ENCODE measurements around the gene LPIN1. TPM values are rescaled to one million over a fixed set of nuclear protein-coding genes. Genes with fewer than 3 reads are reported as not detected.

Gene LPIN1
- total and polyA plus RNA-seq, 2 of the 8 experiments (the other 6 are each of a cell fraction or from before 2014, with no cell fraction given): 4.3 to 9.8 TPM

GRCh38 chr2:11778416-11778815 is 32.0 kb downstream of the LPIN1 start:
- WGBS, 2 experiments (ENCODE audit: extremely low coverage in 1 of 2, insufficient coverage in 1 of 2, insufficient read length in 1 of 2, insufficient replicate concordance in 2 of 2, low coverage in 1 of 2, low lambda C conversion rate in 2 of 2, missing lambda C conversion rate in 1 of 2): 96% methylated on average over 4 of the region's 4 CpGs; no CpG with 5 or more reads in 1 of the 2 experiments

More at GRCh38 chr2:11778416-11778815, 32.0 kb downstream of the LPIN1 start:
- Histone ChIP-seq H2BK20ac (ENCODE audit: low read length) (no peak overlapping the region), H3K56ac (replicated peaks; ENCODE audit: insufficient read length, low read depth, low read length) (no peak overlapping the region), H2AK5ac (ENCODE audit: low read depth, low read length) (peak overlapping the region; percentile 78; the same call in 1 of the 2 replicates), H3K4ac (replicated peaks; ENCODE audit: insufficient read length, low read depth, low read length) (no peak overlapping the region), H3K4me1 (replicated peaks in 1 of 4; ENCODE audit: control insufficient read depth in 3 of 4, insufficient read depth in 4 of 4, low read length in 3 of 4) (peaks cover 0 to 3% (median 1%) of the 10 kb centered on the region in 4 experiments; a peak in 3 of 7 replicates), H4K20me1 (replicated peaks in 1 of 2; ENCODE audit: control insufficient read depth in 1 of 2, insufficient read depth in 2 of 2, low read length in 2 of 2) (peaks cover 0 to 2% of the 10 kb centered on the region in 2 experiments), H3K9ac (replicated peaks in 1 of 4; ENCODE audit: extremely low read depth in 1 of 4, low read depth in 3 of 4, low read length in 3 of 4) (no peak overlapping the region), H4K91ac (replicated peaks; ENCODE audit: insufficient read length, low read length) (no peak overlapping the region), H3K4me2 (ENCODE audit: insufficient read depth in 1 of 2, low read depth in 2 of 2, low read length in 2 of 2) (0 out of 4 replicates have a peak overlapping the region, but pooled peaks of 1 of the 2 experiments have one; percentile 1), H2BK5ac (ENCODE audit: low read depth, low read length) (no peak overlapping the region), H3K79me2 (ENCODE audit: control insufficient read depth in 1 of 2, insufficient read depth in 2 of 2, low read length in 2 of 2) (no peaks in the 10 kb centered on the region), H4K5ac (ENCODE audit: insufficient read length, low read depth, low read length) (no peak overlapping the region), H4K8ac (ENCODE audit: extremely low read depth, insufficient read depth, low read length) (no peak overlapping the region), H3K23ac (ENCODE audit: insufficient read length) (no peak overlapping the region), H3K79me1 (ENCODE audit: low read depth, low read length) (no peaks in the 10 kb centered on the region), H3K9me3 (ENCODE audit: insufficient read depth in 2 of 2, low read depth in 1 of 2, low read length in 1 of 2) (no peaks in the 10 kb centered on the region), H2AFZ (ENCODE audit: low read length) (no peak overlapping the region), H2BK12ac (ENCODE audit: low read depth, low read length) (no peak overlapping the region), H3K36me3 (ENCODE audit: control insufficient read depth in 2 of 4, insufficient read depth in 4 of 4, low read length in 3 of 4) (peaks cover 0 to 9% (median 0%) of the 10 kb centered on the region in 4 experiments; a peak in 4 of 8 replicates), H3K14ac (ENCODE audit: insufficient read length) (no peak overlapping the region), H3K23me2 (ENCODE audit: low read depth, low read length) (no peaks in the 10 kb centered on the region), H2BK15ac (ENCODE audit: low read length) (no peak overlapping the region), H3K27me3 (replicated peaks in 1 of 4; ENCODE audit: control insufficient read depth in 3 of 4, extremely low read depth in 1 of 4, insufficient read depth in 3 of 4, low read length in 3 of 4) (no peaks in the 10 kb centered on the region; a peak in 1 of 7 replicates), H2BK120ac (replicated peaks; ENCODE audit: low read depth, low read length) (no peak overlapping the region), H3K18ac (ENCODE audit: extremely low read depth, low read length) (no peak overlapping the region), H3K4me3 (ENCODE audit: extremely low read depth in 1 of 4, insufficient read depth in 2 of 4, low read depth in 3 of 4, low read length in 4 of 4) (no peak overlapping the region), H3K27ac (ENCODE audit: low read depth, low read length) (no peak overlapping the region)
- FAIRE-seq (no peak), DNase-seq (ENCODE audit: low read depth in 1 of 2, low spot score in 2 of 2) (no peak)
- TF ChIP-seq JUN (IDR thresholded peaks at IDR 0.05; ENCODE audit: low read depth, low read length) (no peak), TEAD4 (IDR thresholded peaks at IDR 0.05; ENCODE audit: low read depth, low read length) (no peak), ZNF274 (IDR thresholded peaks at IDR 0.05; ENCODE audit: borderline replicate concordance, extremely low read depth, low read length) (no peak), GTF2F1 (IDR thresholded peaks at IDR 0.05; ENCODE audit: borderline replicate concordance, low read depth, low read length) (no peak), SIRT6 (IDR thresholded peaks at IDR 0.05; ENCODE audit: low read length) (no peak), POLR2AphosphoS5 (IDR thresholded peaks at IDR 0.05; ENCODE audit: low read depth, low read length) (no peak), CHD2 (IDR thresholded peaks at IDR 0.05; ENCODE audit: low read length) (no peak), RFX5 (IDR thresholded peaks at IDR 0.05; ENCODE audit: borderline replicate concordance, low read depth, low read length) (no peak), CHD1 (IDR thresholded peaks at IDR 0.05; ENCODE audit: low read depth, low read length) (no peak), POLR2A (IDR thresholded peaks at IDR 0.05; ENCODE audit: control extremely low read depth in 1 of 2, low read depth in 2 of 2, low read length in 2 of 2) (no peak), BRCA1 (IDR thresholded peaks at IDR 0.05; ENCODE audit: low read depth, low read length) (no peak)
- CTCF ChIA-PET (ENCODE audit: partially characterized antibody): interaction anchor here (0.7 to 10.8 kb wide), 10 partner anchors 8 to 244 kb away, joined by 3 to 217 read pairs (median 6); partner anchors contain the start of gene LPIN1
- POLR2A ChIA-PET (ENCODE audit: partially characterized antibody): no interaction called here

Data from H1 (cell line).